ENCODE data around the gene HACD4.

Gene HACD4

GRCh38 chr9:20984506-20984905, 46.9 kb downstream of the HACD4 start:
- Histone ChIP-seq H3K4me3 (ENCODE audit: low read length) (no peak overlapping the region), H3K9me2 (replicated peaks; ENCODE audit: insufficient read depth, low read length) (no peaks in the 10 kb centered on the region), H3K4me2 (ENCODE audit: low read depth, low read length) (no peak overlapping the region), H3K36me3 (replicated peaks; ENCODE audit: insufficient read depth, low read length) (no peaks in the 10 kb centered on the region), H3F3A (ENCODE audit: insufficient read depth, low read length) (no peaks in the 10 kb centered on the region), H3K4me1 (ENCODE audit: low read length) (no peaks in the 10 kb centered on the region), H3K79me2 (ENCODE audit: low read length) (no peaks in the 10 kb centered on the region), H3K27me3 (replicated peaks; ENCODE audit: insufficient read depth, low read length) (no peaks in the 10 kb centered on the region), H4K20me1 (ENCODE audit: insufficient read depth, low read length) (no peaks in the 10 kb centered on the region), H2AFZ (ENCODE audit: low read length) (no peak overlapping the region), H3K27ac (ENCODE audit: low read length) (no peak overlapping the region), H3K9ac (ENCODE audit: low read length) (no peak overlapping the region), H3K9me3 (replicated peaks; ENCODE audit: insufficient read depth, low read length) (no peaks in the 10 kb centered on the region)
- DNase-seq: no peak
- no peak for TF ChIP-seq EZH2 (optimal IDR thresholded peaks at IDR 0.05; ENCODE audit: low read depth, low read length)
- TF ChIP-seq EZH2phosphoT487 (IDR thresholded peaks at IDR 0.05; ENCODE audit: low read length): no peak

GRCh38 chr9:20981486-20981885, 50.0 kb downstream of the HACD4 start:
- H3K27ac ChIP-seq (ENCODE audit: low read length): no peak overlapping the region
- TF ChIP-seq EZH2phosphoT487 (IDR thresholded peaks at IDR 0.05; ENCODE audit: low read length) (no peak), EZH2 (optimal IDR thresholded peaks at IDR 0.05; ENCODE audit: low read depth, low read length) (no peak), CTCF (IDR thresholded peaks at IDR 0.05; ENCODE audit: low read length) (no peak)
- no peaks in the 10 kb centered on the region for H4K20me1 ChIP-seq (ENCODE audit: insufficient read depth, low read length)
- H3K9ac ChIP-seq (ENCODE audit: low read length): no peak overlapping the region
- H3K4me2 ChIP-seq (ENCODE audit: low read depth, low read length): no peak overlapping the region
- H3K9me2 ChIP-seq (replicated peaks; ENCODE audit: insufficient read depth, low read length): no peaks in the 10 kb centered on the region
- no peaks in the 10 kb centered on the region for H3K9me3 ChIP-seq (replicated peaks; ENCODE audit: insufficient read depth, low read length)
- no peak overlapping the region for H3K4me3 ChIP-seq (ENCODE audit: low read length)
- no peak overlapping the region for H2AFZ ChIP-seq (ENCODE audit: low read length)
- DNase-seq: no peak
- no peaks in the 10 kb centered on the region for H3F3A ChIP-seq (ENCODE audit: insufficient read depth, low read length)
- no peaks in the 10 kb centered on the region for H3K27me3 ChIP-seq (replicated peaks; ENCODE audit: insufficient read depth, low read length)
- H3K79me2 ChIP-seq (ENCODE audit: low read length): no peaks in the 10 kb centered on the region
- H3K4me1 ChIP-seq (ENCODE audit: low read length): no peaks in the 10 kb centered on the region
- no peaks in the 10 kb centered on the region for H3K36me3 ChIP-seq (replicated peaks; ENCODE audit: insufficient read depth, low read length)

GRCh38 chr9:20980832-20981455, 50.5 kb downstream of the HACD4 start:
- H3K27me3 ChIP-seq (replicated peaks; ENCODE audit: insufficient read depth, low read length): no peaks in the 10 kb centered on the region
- no peak for DNase-seq
- H3K9me2 ChIP-seq (replicated peaks; ENCODE audit: insufficient read depth, low read length): no peaks in the 10 kb centered on the region
- no peak overlapping the region for H3K4me3 ChIP-seq (ENCODE audit: low read length)
- H2AFZ ChIP-seq (ENCODE audit: low read length): no peak overlapping the region
- no peak overlapping the region for H3K27ac ChIP-seq (ENCODE audit: low read length)
- H3K9me3 ChIP-seq (replicated peaks; ENCODE audit: insufficient read depth, low read length): no peaks in the 10 kb centered on the region
- no peak overlapping the region for H3K4me2 ChIP-seq (ENCODE audit: low read depth, low read length)
- no peaks in the 10 kb centered on the region for H3K36me3 ChIP-seq (replicated peaks; ENCODE audit: insufficient read depth, low read length)
- H3F3A ChIP-seq (ENCODE audit: insufficient read depth, low read length): no peaks in the 10 kb centered on the region
- no peak overlapping the region for H3K9ac ChIP-seq (ENCODE audit: low read length)
- H3K4me1 ChIP-seq (ENCODE audit: low read length): no peaks in the 10 kb centered on the region
- H3K79me2 ChIP-seq (ENCODE audit: low read length): no peaks in the 10 kb centered on the region
- no peaks in the 10 kb centered on the region for H4K20me1 ChIP-seq (ENCODE audit: insufficient read depth, low read length)
- TF ChIP-seq CTCF (IDR thresholded peaks at IDR 0.05; ENCODE audit: low read length): no peak
- TF ChIP-seq EZH2phosphoT487 (IDR thresholded peaks at IDR 0.05; ENCODE audit: low read length): no peak
- no peak for TF ChIP-seq EZH2 (optimal IDR thresholded peaks at IDR 0.05; ENCODE audit: low read depth, low read length)

GRCh38 chr9:20978249-20978648, 53.2 kb downstream of the HACD4 start:
- H3K27ac ChIP-seq (ENCODE audit: low read length): no peak overlapping the region
- no peak for DNase-seq

More at GRCh38 chr9:20978249-20978648, 53.2 kb downstream of the HACD4 start:
- no peaks in the 10 kb centered on the region for H3K27me3 ChIP-seq (replicated peaks; ENCODE audit: insufficient read depth, low read length)
- H2AFZ ChIP-seq (ENCODE audit: low read length): no peak overlapping the region
- no peak overlapping the region for H3K9ac ChIP-seq (ENCODE audit: low read length)
- no peaks in the 10 kb centered on the region for H3K36me3 ChIP-seq (replicated peaks; ENCODE audit: insufficient read depth, low read length)
- H3F3A ChIP-seq (ENCODE audit: insufficient read depth, low read length): no peaks in the 10 kb centered on the region
- no peaks in the 10 kb centered on the region for H3K4me1 ChIP-seq (ENCODE audit: low read length)
- H3K9me3 ChIP-seq (replicated peaks; ENCODE audit: insufficient read depth, low read length): no peaks in the 10 kb centered on the region
- H3K4me2 ChIP-seq (ENCODE audit: low read depth, low read length): no peak overlapping the region
- no peaks in the 10 kb centered on the region for H4K20me1 ChIP-seq (ENCODE audit: insufficient read depth, low read length)
- H3K79me2 ChIP-seq (ENCODE audit: low read length): no peaks in the 10 kb centered on the region
- H3K9me2 ChIP-seq (replicated peaks; ENCODE audit: insufficient read depth, low read length): no peaks in the 10 kb centered on the region
- H3K4me3 ChIP-seq (ENCODE audit: low read length): no peak overlapping the region
- TF ChIP-seq EZH2phosphoT487 (IDR thresholded peaks at IDR 0.05; ENCODE audit: low read length) (no peak), CTCF (IDR thresholded peaks at IDR 0.05; ENCODE audit: low read length) (no peak), EZH2 (optimal IDR thresholded peaks at IDR 0.05; ENCODE audit: low read depth, low read length) (no peak)

Measured in MM.1S (cell line).